Liver (tissue), 9 donors: Measurements from ENCODE around the gene DHRS3. TPM values are rescaled to one million over a fixed set of nuclear protein-coding genes. Genes with fewer than 3 reads are reported as not detected.

Source experiments
- DNase-seq: peaks from one replicate; pipeline ENCODE4 v3.0.0-alpha.2; 2017; ENCODE audit warnings: low spot score
- H3K27ac ChIP-seq, 2 donors: one replicate each; pipeline ENCODE4 v1.7.0; 2013; ENCODE audit warnings: inconsistent platforms in 2 of 2, low read length in 2 of 2, control low read depth in 1 of 2, low read depth in 1 of 2, mild to moderate bottlenecking in 1 of 2
- H3K27me3 ChIP-seq, 4 donors: one replicate each; pipeline versions ENCODE4 v1.6.1 to v1.7.0; 2013; ENCODE audit warnings: low read length in 3 of 4, inconsistent platforms in 1 of 4, mild to moderate bottlenecking in 1 of 4, moderate library complexity in 1 of 4; ENCODE audit not compliant: control insufficient read depth in 4 of 4, insufficient read depth in 4 of 4
- H3K36me3 ChIP-seq, 4 donors: one replicate each; pipeline versions ENCODE4 v1.6.1 to v1.7.0; 2013; ENCODE audit warnings: low read length in 3 of 4, mild to moderate bottlenecking in 3 of 4, low read depth in 1 of 4, moderate library complexity in 1 of 4; ENCODE audit not compliant: control insufficient read depth in 4 of 4, insufficient read depth in 3 of 4
- H3K4me1 ChIP-seq, 4 donors: one replicate each; pipeline versions ENCODE4 v1.6.1 to v1.7.0; 2013; ENCODE audit warnings: low read length in 3 of 4, mild to moderate bottlenecking in 3 of 4, moderate library complexity in 1 of 4; ENCODE audit not compliant: control insufficient read depth in 4 of 4, insufficient read depth in 4 of 4
- H3K4me3 ChIP-seq, 3 donors: one replicate each; pipeline versions ENCODE4 v1.6.1 to v1.7.0; 2013; ENCODE audit warnings: low read length in 3 of 3, control low read depth in 1 of 3, low read depth in 1 of 3, mild to moderate bottlenecking in 1 of 3
- H3K9ac ChIP-seq, 2 donors: one replicate each; pipeline ENCODE4 v1.7.0; 2013; ENCODE audit warnings: low read length in 2 of 2, mild to moderate bottlenecking in 2 of 2, moderate library complexity in 2 of 2, control low read depth in 1 of 2, low read depth in 1 of 2
- H3K9me3 ChIP-seq, 4 donors: one replicate each; pipeline versions ENCODE4 v1.6.1 to v1.7.0; 2013; ENCODE audit warnings: low read length in 3 of 4; ENCODE audit not compliant: control insufficient read depth in 4 of 4
- EGR1 ChIP-seq, 2 donors: IDR thresholded peaks; 2 replicates each; pipeline ENCODE4 v1.6.1; 2016 to 2018; ENCODE audit warnings: antibody characterized with exemption in 2 of 2, low read depth in 2 of 2
- FOXA1 ChIP-seq: IDR thresholded peaks from 2 replicates; pipeline ENCODE4 v1.6.1; 2016; ENCODE audit warnings: antibody characterized with exemption
- FOXA2 ChIP-seq: IDR thresholded peaks from 2 replicates; pipeline ENCODE4 v1.6.1; 2016; ENCODE audit warnings: antibody characterized with exemption
- GABPA ChIP-seq, 2 donors: IDR thresholded peaks in 1 of 2; conservative IDR thresholded peaks in 1 of 2; 2 replicates each; pipeline ENCODE4 v1.6.1; 2016; ENCODE audit warnings: antibody characterized with exemption in 2 of 2, mild to moderate bottlenecking in 1 of 2, moderate library complexity in 1 of 2
- HNF4A ChIP-seq, 2 donors: conservative IDR thresholded peaks; 2 replicates each; pipeline ENCODE4 v1.6.1; 2016; ENCODE audit warnings: antibody characterized with exemption in 2 of 2, mild to moderate bottlenecking in 2 of 2
- HNF4G ChIP-seq: IDR thresholded peaks from 2 replicates; pipeline ENCODE4 v1.6.1; 2016; ENCODE audit warnings: antibody characterized with exemption
- JUND ChIP-seq, 2 donors: IDR thresholded peaks; 2 replicates each; pipeline ENCODE4 v1.6.1; 2016; ENCODE audit warnings: antibody characterized with exemption in 2 of 2
- MAX ChIP-seq: IDR thresholded peaks from 2 replicates; pipeline ENCODE4 v1.6.1; 2016; ENCODE audit warnings: antibody characterized with exemption
- NR2F2 ChIP-seq: IDR thresholded peaks from 2 replicates; pipeline ENCODE4 v1.6.1; 2016; ENCODE audit warnings: antibody characterized with exemption
- RAD21 ChIP-seq, 2 donors: IDR thresholded peaks; 2 replicates each; pipeline ENCODE4 v1.6.1; 2016; ENCODE audit warnings: antibody characterized with exemption in 2 of 2, mild to moderate bottlenecking in 2 of 2
- REST ChIP-seq: IDR thresholded peaks from 2 replicates; pipeline ENCODE4 v1.6.1; 2016; ENCODE audit warnings: antibody characterized with exemption, mild to moderate bottlenecking
- RXRA ChIP-seq, 2 donors: IDR thresholded peaks; 2 replicates each; pipeline ENCODE4 v1.6.1; 2017 to 2018; ENCODE audit warnings: antibody characterized with exemption in 2 of 2, mild to moderate bottlenecking in 1 of 2
- SP1 ChIP-seq: IDR thresholded peaks from 2 replicates; pipeline ENCODE4 v1.6.1; 2018; ENCODE audit warnings: antibody characterized with exemption, mild to moderate bottlenecking
- TAF1 ChIP-seq: conservative IDR thresholded peaks from 2 replicates; pipeline ENCODE4 v1.6.1; 2016; ENCODE audit warnings: antibody characterized with exemption, mild to moderate bottlenecking
- YY1 ChIP-seq: IDR thresholded peaks from 2 replicates; pipeline ENCODE4 v1.6.1; 2016; ENCODE audit warnings: antibody characterized with exemption, mild to moderate bottlenecking
- WGBS: extraction: QIAGEN DNeasy Blood & Tissue Kit; methylation state at CpG from one replicate; pipeline ENCODE4 v1.1.7; 2013; 5-methylcytosine and 5-hydroxymethylcytosine counted together
- polyA plus RNA-seq, 2 donors: library from polyadenylated mRNA; stranded (reverse) in 1 of 2; unstranded in 1 of 2; fragments of 200-250 nt in 1 of 2; fragments of >200 nt in 1 of 2; fragmentation: Nextera tagmentation in 1 of 2; extraction: Ambion mirVana in 1 of 2; gene quantifications; one replicate each; pipeline versions ENCODE4 v1.2.1 to v1.2.3, GENCODE V29; 2013 to 2015
- total RNA-seq, 2 donors: library from RNA; depleted of rRNA; stranded (reverse); fragments of >200 nt; gene quantifications; one replicate each; pipeline ENCODE4 v1.2.3, GENCODE V29; 2014
- TF ChIP-seq, protein P1 (sequence below): IDR thresholded peaks from 2 replicates; pipeline ENCODE4 v1.6.1; 2016; ENCODE audit warnings: antibody characterized with exemption
- TF ChIP-seq, protein P2 (sequence below): fragments of 150-350 bp; IDR thresholded peaks from 2 replicates; pipeline ENCODE4 v1.5.1; 2017; ENCODE audit warnings: improper control_type of control experiment, low read depth, low read length; ENCODE audit not compliant: missing input control
- TF ChIP-seq, protein P3 (sequence below): IDR thresholded peaks from 2 replicates; pipeline ENCODE4 v1.6.1; 2016; ENCODE audit warnings: antibody characterized with exemption
- donor health status: healthy.
- donor health status: healthy.
- donor health status: healthy.
- donor health status: healthy.
- donor health status: healthy.

Gene DHRS3
- total and polyA plus RNA-seq, 4 donors = 62.6 to 185 (median 158) TPM

GRCh38 chr1:12615159-12615864, 2.7 kb downstream of the DHRS3 start:
- peaks cover 8 to 47% (median 35%) of the 10 kb centered on the region in 4 donors for H3K4me1 ChIP-seq
- H3K27me3 ChIP-seq = no peaks in the 10 kb centered on the region
- H3K4me3 ChIP-seq = peak overlapping the region; percentile 85 to 97 (median 90)
- H3K27ac ChIP-seq = peak overlapping the region; percentile 99
- WGBS = 6% methylated on average over 12 of the region's 12 CpGs
- peaks cover 0 to 18% (median 9%) of the 10 kb centered on the region in 4 donors for H3K36me3 ChIP-seq
- H3K9me3 ChIP-seq = no peaks in the 10 kb centered on the region
- no peak for DNase-seq
- peak in 1 of 2 donors; percentile 19 for TF ChIP-seq RXRA (IDR thresholded peaks at IDR 0.05)
- no peak for TF ChIP-seq FOXA2
- TF ChIP-seq REST = peak; percentile 31
- H3K9ac ChIP-seq = peak overlapping the region; percentile 94 to 100

DNA sequence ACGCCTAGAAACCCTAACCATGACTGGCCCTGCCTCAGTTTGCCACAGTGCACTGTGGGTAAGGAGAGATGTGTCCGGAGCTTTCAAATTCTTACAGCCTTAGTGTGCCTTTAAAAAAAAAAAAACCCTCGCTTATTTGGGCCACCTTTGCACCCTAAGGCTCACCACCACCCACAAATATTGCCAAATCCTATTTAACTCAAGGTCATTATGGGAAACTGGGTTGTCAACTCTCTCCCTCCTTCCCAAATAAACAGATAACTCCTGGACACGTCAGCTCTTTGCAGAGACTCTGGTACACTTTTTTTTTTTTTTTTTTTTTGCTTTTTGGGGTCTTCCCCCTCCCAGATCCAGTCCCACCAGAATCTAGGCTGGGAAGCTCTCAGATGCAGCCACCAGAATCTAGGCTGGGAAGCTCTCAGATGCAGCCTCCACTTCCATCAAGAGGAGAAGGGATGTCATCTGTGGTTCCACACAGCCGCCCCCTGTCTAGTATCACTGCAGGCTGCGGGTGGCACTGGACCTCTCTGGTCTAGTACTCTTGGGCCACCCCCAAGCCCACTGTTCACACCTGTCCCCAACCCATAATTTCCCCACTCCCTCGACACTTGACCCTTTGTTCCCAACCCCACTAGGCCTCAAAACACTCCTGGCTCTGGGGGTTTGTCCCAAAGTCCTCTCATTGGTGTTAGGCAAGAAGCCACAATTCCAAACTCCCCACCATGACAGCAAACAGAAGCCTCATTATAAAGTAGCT, 3.4 kb downstream of the DHRS3 start:
- DNase-seq = no peak
- Histone ChIP-seq H3K27ac (peak overlapping the region; percentile 99), H3K9ac (peak overlapping the region; percentile 94 to 100), H3K4me1 (peaks cover 10 to 47% (median 35%) of the 10 kb centered on the region in 4 donors), H3K36me3 (peaks cover 0 to 18% (median 9%) of the 10 kb centered on the region in 4 donors), H3K27me3 (no peaks in the 10 kb centered on the region), H3K9me3 (no peaks in the 10 kb centered on the region), H3K4me3 (peak overlapping the region; percentile 85 to 97 (median 90))
- TF ChIP-seq, protein P1, sequence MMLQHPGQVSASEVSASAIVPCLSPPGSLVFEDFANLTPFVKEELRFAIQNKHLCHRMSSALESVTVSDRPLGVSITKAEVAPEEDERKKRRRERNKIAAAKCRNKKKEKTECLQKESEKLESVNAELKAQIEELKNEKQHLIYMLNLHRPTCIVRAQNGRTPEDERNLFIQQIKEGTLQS = peak; percentile 60
- TF ChIP-seq TAF1 (peak; percentile 56), NR2F2 (peak; percentile 62), REST (peak; percentile 24), RXRA (IDR thresholded peaks at IDR 0.05) (peak; percentile 75 to 93), GABPA (IDR thresholded peaks at IDR 0.05 in 1 of 2, conservative IDR thresholded peaks at IDR 0.05 in 1 of 2) (no peak), FOXA2 (peak; percentile 52), YY1 (peak; percentile 70), EGR1 (IDR thresholded peaks at IDR 0.05; ENCODE audit: low read depth in 2 of 2) (peak in 1 of 2 donors; percentile 66), HNF4A (conservative IDR thresholded peaks at IDR 0.05) (peak; percentile 90 to 93), MAX (peak; percentile 86), JUND (IDR thresholded peaks at IDR 0.05) (peak; percentile 68 to 87), FOXA1 (peak; percentile 57), RAD21 (IDR thresholded peaks at IDR 0.05) (peak; percentile 25 to 39), SP1 (peak; percentile 77), HNF4G (peak; percentile 92)
- TF ChIP-seq, protein P2, sequence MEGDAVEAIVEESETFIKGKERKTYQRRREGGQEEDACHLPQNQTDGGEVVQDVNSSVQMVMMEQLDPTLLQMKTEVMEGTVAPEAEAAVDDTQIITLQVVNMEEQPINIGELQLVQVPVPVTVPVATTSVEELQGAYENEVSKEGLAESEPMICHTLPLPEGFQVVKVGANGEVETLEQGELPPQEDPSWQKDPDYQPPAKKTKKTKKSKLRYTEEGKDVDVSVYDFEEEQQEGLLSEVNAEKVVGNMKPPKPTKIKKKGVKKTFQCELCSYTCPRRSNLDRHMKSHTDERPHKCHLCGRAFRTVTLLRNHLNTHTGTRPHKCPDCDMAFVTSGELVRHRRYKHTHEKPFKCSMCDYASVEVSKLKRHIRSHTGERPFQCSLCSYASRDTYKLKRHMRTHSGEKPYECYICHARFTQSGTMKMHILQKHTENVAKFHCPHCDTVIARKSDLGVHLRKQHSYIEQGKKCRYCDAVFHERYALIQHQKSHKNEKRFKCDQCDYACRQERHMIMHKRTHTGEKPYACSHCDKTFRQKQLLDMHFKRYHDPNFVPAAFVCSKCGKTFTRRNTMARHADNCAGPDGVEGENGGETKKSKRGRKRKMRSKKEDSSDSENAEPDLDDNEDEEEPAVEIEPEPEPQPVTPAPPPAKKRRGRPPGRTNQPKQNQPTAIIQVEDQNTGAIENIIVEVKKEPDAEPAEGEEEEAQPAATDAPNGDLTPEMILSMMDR = no peak
- TF ChIP-seq, protein P3, sequence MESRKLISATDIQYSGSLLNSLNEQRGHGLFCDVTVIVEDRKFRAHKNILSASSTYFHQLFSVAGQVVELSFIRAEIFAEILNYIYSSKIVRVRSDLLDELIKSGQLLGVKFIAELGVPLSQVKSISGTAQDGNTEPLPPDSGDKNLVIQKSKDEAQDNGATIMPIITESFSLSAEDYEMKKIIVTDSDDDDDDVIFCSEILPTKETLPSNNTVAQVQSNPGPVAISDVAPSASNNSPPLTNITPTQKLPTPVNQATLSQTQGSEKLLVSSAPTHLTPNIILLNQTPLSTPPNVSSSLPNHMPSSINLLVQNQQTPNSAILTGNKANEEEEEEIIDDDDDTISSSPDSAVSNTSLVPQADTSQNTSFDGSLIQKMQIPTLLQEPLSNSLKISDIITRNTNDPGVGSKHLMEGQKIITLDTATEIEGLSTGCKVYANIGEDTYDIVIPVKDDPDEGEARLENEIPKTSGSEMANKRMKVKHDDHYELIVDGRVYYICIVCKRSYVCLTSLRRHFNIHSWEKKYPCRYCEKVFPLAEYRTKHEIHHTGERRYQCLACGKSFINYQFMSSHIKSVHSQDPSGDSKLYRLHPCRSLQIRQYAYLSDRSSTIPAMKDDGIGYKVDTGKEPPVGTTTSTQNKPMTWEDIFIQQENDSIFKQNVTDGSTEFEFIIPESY = peak; percentile 80
- 27% methylated on average over 7 of the region's 7 CpGs for WGBS
